ENCODE measurements around the gene PANK4.

The PANK4 gene

GRCh38 chr1:2496087-2496622 is 30.2 kb downstream of the PANK4 start:
- no peak for DNase-seq

DNA sequence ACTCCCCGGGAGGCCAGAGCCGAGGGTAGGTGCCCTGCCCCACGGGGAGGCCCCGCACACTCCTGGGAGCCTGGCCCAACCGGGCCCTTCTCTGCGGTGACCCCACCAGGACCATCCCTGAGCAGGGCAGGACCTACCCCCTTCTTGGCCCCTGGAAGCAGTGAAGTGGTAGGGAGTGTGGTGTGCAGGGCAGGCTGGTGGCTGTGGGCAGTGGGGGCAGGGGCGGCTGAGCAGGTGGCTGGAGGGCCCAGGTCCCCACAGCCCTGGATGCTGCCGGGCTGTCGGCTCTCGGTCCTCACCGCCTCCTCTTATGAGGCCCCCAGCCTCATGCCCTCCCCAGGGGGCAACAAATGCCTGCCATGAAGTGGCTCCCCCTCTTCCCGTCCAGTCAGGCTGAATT is 30.9 kb downstream of the PANK4 start:
- DNase-seq: no peak

DNA sequence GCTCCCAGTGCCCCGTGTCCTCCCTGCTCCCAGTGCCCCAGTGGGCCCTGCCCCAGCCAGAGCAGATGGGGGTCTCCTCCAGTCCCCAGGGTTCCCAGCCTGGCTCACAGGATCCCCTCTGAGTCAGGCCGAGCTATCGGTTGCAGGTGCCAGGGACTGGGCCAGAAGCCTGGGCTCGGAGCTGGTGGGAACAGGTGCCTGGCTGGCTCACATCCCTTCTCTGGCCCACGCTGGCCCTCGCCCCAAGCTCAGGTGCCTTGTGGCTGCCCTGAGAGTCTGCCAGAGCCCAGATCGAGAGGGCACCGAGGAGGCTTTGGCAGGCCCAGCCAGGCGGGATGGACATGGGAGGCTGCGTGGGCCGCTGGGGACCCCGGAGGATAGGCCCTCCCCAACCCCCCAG is 31.4 kb downstream of the PANK4 start:
- no peak for DNase-seq

DNA sequence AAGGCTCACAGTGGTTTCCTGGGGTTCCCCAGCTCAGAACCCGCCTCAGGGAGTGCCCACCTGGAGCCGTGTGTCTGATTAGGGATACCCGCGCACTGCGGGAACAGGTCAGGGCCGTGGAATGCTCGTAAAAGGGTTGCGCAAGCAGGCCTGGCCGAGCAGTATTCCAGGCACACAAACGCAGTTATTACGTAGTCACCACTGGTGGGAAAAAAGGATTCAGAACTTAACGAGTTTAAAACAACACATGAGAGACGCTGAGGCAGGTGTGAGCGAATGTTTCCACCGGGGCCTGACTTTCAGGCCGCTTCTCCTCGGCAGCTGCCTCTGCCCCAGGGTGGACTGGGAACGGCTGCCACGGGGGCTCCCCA is 32.1 kb downstream of the PANK4 start:
- no peak for DNase-seq

DNA sequence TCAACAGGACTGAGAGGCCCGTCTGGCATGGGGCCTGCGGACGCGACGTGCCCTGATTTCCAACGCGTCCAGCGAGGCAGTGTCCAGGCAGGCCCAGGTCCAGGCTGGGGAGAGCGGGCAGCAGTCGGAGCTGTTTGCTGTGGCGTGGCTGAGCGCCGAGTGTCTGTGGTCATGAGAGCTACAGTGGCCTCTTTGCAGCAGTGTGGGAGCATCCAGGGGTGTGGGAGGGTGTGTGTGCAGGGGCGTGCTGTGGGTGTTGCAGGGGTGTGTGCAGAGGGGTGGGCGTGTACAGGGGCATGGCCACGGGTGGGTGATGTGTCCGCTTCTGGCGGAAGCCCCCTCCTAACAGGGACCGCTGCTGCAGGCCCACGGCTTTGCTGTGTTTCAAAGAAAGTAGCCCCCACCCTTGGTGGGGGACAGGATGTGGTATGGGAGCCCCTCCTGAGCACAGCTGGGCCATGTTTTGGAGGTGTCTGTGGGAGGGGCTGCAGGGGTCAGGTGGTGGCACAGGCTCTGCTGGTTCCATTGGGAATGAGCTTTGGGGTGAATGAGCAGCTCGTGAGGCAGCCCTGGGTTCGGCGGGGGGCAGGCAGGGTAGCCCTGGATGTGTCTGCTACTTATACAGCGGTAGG is 32.6 kb downstream of the PANK4 start:
- DNase-seq: no peak

- DNase-seq: no peak
Observed at GRCh38 chr1:2493218-2493617, 33.2 kb downstream of the PANK4 start.

DNA sequence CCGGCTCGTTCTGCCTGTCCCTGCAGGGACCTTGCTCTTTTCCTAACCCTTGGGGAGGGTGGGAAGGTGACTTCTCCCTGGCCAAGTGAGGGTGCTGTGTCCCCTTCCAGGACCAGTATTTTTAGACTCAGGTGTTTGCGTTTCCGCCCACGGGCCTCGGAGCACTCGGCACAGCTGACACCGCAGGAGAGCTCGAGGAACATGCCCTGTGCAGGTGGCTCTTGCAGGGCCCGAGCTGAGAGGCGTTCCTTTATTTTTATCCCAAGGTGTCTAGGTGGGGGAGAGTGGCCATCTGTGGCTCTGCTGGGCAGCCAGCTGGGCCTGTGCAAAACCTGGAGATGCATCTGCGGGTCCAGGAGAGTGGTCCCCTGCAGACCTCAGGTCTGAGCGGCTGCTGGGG is 34.3 kb downstream of the PANK4 start:
- DNase-seq: no peak

DNA sequence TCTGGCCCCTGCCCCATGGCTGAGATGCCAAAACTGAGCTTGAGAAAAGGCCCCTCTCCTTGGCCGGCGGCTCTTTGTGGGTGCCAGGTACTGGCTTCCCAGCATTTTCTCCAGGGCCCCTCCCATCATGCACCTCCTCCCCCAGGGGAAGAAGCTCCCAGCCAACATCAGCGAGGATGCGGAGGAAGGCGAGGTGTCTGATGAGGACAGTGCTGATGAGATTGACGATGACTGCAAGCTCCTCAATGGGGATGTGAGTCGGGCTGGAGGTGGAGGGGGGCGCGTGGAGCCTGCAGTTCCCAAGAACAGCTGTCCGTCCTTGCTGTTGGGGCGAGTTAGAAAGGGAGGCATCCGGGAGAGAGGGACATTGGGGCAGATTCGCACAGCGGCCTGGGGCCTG is 36.8 kb downstream of the PANK4 start:
- DNase-seq: no peak

GRCh38 chr1:2488688-2489087 is 37.7 kb downstream of the PANK4 start:
- no peak for DNase-seq

GRCh38 chr1:2486558-2486957 is 39.8 kb downstream of the PANK4 start:
- DNase-seq: no peak

DNA sequence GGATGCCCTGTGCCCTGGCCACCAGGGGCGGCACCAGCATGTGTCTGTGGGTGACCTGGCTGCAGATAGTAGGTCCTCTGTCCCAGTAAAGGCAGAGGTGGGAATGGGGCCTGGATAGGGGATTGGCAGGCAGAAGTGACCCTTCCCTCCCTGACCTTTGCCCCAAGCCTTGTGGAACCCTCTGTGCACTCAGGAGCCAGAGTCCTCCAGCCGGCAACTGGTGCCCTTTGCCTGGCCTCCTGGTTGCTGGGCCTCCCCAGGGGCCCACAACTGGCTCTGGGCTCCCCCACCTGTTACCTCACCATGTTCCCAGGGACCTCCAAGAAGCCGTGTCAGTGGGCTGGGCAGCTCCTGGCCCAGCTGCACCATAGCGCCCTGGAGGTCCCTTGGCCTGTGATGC is 40.4 kb downstream of the PANK4 start:
- no peak for DNase-seq

DNA sequence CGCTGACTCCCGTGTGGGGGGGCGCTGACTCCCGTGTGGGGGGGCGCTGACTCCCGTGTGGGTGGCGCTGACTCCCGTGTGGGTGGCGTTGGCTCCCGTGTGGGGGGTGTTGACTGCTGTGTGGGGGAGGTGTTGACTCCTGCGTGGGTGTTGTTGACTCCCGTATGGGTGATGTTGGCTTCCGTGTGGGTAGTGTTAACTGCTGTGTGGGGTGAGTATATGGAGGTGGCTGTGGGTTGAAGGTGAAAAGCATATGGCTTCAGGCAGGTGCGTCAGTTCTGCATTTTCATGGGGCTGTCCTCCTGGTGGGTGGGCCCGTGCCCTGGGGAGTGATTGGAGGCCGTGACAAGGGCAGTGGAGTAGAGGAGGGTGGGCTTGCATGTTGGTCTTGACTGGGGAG is 42.4 kb downstream of the PANK4 start:
- no peak for DNase-seq

DNA sequence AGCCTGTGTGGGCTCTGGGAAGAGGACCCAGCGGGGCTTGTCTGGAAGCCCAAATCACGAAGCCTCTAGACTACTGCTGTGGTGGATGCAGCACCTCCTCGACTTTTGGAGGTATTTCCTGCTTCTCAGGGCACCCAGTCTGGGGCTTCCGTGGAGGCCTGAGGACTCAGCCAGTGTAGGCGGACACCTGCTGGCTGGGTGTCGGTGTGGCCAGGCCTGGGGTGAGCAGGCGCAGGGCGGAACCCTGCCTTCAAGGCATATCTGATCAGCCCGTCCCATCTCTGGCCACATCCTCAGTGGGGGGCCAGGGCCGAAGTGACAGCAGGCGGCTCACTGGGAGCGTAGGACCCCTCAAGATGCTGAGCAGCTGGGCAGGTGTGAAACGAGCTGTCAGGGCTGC is 43.4 kb downstream of the PANK4 start:
- no peak for DNase-seq

DNA sequence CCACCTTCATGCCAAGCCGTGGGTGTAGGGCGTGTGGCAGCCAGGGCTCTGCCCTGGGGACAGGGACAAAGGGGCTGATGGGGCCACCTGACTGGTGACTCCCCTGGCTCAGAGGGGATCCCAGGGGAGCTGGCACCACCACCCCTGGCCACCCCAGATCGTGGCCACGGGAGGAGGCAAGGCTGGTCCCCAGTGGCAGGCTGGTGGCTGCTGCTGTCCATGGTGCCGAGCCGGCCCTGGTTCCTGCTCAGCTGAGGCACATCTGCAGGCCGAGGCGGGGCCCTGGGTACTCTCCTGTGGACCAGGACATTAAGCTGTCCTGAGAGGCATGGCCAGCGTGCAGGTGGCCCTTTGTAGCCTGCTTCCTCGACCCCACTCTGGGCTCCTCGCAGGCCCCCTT is 43.8 kb downstream of the PANK4 start:
- no peak for DNase-seq

GRCh38 chr1:2481885-2482284 is 44.5 kb downstream of the PANK4 start:
- DNase-seq: no peak

DNA sequence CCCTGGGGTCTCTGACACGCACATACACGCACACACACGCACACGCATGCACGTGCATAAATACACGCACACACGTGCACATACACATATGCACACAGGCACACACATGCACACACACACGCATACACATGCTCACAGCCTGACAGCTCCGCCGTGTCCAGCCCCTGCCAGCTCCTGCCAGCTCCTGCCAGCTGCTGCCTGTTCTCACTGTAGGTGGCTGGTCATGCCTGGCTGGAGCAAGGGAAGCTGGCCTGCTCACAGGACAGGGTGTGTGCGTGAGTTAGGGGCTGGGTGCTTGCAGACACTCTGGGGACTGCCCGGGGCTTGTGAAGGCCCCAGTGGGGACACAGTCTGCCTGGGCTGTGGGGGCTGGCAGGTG is 45.4 kb downstream of the PANK4 start:
- DNase-seq: no peak

DNA sequence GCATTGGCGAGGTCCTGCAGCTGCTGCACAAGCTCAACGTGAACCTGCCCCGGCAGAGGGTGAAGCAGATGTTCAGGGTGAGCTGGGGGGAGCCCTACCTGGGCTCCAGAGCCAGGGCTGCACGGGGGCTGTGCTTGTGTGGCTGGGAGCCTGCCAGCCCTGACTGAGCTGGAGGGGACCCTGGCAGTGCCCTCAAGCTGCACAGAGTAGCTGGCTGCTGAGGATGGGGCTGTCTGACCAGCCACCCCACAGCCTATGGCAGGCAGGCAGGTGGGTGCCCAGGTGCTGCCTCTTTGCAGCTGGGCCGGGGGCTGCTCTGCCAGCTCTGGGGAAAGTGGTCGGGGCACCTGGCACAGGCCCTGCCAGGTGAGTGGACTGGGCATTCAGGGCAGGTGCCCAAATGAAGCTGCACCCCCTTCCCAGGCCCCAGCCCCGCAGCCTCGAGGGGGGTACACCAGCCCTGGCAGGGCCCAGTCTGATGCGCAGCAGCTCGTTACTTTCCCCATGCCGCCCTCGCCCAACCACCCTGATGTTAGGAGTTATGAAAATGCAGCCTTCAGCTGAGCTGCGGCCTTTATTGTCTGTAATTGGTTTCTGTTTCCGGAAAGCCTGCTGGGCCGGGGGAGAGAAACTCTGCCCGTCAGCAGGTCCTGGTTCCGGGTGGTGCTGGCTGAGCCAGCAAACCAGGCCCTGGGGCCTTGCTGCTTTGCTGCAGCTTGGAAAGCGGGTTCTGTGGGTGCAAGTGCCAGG is 46.0 kb downstream of the PANK4 start:
- DNase-seq: no peak

- DNase-seq: no peak
Observed at GRCh38 chr1:2479618-2480017, 46.8 kb downstream of the PANK4 start.

DNA sequence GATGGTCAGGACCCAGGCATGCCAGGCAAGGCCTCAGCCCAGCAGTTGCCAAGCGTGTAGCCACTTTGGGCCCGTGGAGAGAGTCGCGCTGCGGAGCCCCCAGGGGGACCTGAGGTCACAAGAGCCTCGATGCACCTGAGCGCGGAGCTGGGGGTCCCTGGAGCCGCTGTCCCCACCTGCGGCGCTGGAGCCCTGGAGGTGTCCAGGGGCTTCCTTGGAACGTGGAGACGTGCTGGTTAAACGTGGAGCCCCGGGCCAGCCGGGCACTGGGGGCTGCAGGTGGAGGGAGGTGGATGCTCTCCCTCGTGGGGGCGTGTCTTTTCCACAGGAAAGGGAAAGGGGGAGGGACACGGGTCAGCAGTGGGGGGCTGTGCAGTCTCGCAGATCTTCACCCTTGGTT is 47.2 kb downstream of the PANK4 start:
- no peak for DNase-seq

GRCh38 chr1:2477791-2478499 is 48.5 kb downstream of the PANK4 start:
- no peak for DNase-seq

DNA sequence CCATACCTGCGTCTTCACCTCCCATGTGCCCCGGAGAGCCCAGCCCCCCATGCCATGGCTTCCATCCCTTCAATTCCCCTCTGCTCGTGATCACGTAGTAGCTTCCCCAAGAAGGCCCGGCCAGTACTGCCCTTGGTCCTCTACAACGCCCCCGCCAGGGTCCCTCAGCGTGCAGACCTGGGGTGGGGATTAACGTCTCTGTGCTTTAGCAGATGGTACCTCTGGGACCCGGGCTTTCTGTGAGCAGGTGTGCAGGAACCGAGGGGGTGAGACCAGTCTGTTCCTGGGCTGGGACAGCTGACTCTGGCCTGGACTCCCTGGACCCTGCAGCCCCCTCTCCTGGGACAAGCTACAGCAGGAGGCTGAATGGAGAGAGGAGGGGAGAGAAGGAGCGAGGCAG is 49.1 kb downstream of the PANK4 start:
- DNase-seq: no peak

- DNase-seq: no peak
Observed at GRCh38 chr1:2476061-2476999, 50.1 kb downstream of the PANK4 start, which contains the start of gene PLCH2. TSS of gene PLCH2 (plus strand) at chr1:2476289. CDS start at chr1:2476589, 300 bp downstream.

DNA sequence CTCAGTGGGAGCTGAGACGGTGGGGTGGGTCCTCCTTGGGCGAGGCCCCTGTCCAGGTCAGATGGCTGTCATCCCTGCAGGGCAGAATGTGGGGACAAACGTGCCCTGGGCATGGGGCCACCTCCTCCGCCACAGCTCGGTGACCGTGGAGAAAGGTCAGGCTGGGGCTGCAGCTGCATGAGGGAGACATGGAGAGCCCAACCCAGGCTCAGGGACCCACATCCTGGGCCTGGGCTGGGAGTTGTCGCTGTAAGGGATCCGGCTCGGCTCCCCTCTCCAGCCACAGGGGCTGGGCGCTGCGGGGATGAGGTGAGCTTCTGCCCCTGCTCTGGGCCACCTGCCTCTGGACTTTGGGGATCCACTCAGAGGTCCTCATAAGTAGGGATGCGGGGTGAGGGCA is 50.8 kb downstream of the PANK4 start:
- DNase-seq: no peak
